HT1080 (cell line): Measurements from ENCODE around the gene CTDNEP1. TPM values are rescaled to one million over a fixed set of nuclear protein-coding genes. Genes with fewer than 3 reads are reported as not detected.

Experiments used
- DNase-seq: peaks from one replicate; pipeline ENCODE4 v3.0.0-alpha.2; 2015; ENCODE audit warnings: low read depth
- total RNA-seq: library from RNA; depleted of rRNA; stranded (reverse); fragments of >200 nt; shearing (Covaris generic); gene quantifications from 2 replicates; pipeline ENCODE4 v1.2.3, GENCODE V29; 2014

CTDNEP1 gene
- total RNA-seq, 1 experiment from 2014 or later: 79.9 TPM

DNA sequence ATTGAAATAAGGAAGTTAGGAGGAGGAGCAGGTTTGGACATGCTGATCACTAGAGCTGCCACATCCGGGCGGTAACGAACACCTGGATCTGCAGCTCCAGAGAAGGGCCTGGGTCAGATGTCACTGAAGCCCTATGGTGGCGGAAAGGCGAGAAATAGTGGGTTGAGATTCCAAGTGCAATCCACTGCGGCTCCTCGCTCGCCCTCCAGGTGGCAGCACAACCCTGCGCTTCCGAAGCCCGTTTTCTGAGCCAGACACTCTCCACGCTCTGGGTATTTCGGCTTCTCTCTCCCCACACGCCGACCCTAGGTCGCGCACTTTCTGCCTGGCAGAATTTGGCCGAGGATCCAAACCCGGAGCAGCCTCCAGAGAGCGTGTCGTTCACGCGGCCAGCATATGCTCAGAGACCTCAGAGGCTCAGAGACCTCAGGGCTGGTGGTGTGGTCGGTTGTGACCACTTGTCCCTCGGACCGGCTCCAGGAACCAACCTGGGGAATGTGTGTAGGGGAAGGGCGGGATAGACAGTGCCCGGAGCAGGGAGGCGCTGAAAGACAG is 29.1 kb upstream of the CTDNEP1 start:
- DNase-seq: peak; percentile 78

DNA sequence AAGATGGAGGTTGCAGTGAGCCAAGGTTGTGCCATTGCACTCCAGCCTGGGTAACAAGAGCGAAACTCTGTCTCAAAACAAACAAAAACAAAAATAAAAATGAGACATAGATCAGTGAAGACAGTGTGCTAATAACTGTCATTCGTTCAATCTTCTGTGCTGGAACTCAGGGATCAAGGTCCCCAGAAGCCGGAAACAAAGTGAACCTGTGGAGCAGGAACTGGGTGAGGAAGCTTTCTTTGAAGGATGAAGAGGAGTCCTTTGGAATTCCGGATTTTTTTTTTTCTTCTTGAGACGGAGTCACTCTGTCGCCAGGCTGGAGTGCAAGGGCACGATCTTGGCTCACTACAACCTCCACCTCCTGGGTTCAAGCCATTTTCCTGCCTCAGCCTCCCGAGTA is 27.9 kb upstream of the CTDNEP1 start:
- DNase-seq: no peak

DNA sequence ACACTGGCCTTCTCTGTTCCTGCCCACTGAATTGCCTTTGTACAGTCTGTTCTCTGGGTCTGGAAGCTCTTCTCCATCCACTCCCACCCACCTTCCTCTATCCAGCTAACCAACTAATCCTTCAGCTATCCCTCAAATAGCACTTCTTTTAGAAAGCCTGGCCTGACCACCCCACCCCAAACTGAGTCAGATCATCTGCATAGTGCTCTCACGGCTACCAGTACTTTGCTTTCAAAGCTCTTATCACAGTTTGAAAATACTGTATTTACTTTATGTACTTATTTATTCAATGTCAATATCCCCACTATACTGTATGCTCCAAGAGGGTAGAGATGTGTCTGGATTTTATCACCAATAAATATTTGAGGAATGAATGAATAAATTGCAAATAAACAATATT is 15.2 kb upstream of the CTDNEP1 start:
- DNase-seq: peak; percentile 17

DNA sequence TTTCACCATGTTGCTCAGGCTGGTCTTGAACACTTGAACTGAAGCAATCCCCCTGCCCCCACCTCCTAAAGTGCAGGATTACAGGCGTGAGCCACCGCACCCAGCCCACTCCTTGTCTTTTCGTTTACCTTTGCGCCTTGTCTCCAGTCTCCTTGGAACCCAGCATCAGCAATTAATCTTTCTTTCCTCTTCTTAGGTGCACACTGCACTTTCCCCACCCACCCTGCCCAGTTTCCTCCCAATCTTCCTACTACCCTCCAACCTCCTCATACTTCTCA is 12.2 kb upstream of the CTDNEP1 start:
- no peak for DNase-seq

DNA sequence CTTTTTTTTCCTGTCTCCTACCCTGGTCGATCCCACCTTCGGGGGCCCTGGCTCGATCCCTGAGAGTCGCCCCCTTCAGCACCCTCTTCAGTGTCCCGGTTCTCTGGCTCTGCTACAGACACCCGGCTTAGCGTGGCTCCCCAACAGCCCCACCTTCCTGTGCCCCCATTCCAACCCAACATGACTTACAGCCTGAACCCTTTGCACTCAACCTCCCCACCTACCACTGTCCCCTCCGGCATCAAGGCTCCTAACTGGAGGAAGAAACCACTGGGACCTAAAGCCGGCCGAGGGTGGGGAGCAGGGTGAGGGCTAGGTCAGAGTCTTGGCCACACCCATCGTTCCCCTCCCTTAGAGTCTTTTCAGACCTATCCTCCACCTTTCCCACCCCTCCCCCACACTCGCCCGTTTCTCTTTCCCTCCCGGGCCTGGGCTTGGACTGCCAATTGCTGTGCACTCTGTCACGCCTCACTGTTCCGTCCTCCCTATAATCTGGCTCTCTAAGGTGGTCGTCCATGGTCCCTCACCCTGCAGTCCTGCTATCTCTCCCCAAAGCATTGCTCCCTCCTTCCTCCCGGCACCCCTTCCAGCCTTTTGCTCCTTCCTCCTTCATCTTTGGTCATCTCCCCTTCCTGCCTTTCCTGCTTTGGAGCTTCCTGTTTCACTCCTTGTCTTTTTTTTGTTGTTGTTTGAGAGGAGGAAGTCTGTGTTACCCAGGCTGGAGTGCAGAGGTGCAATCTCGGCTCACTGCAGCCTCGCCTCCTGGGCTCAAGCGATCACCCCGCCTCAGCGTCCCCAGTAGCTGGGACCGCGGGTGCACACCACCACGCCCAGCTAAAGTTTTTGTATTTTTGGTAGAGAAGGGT is 11.6 kb upstream of the CTDNEP1 start:
- DNase-seq: no peak

DNA sequence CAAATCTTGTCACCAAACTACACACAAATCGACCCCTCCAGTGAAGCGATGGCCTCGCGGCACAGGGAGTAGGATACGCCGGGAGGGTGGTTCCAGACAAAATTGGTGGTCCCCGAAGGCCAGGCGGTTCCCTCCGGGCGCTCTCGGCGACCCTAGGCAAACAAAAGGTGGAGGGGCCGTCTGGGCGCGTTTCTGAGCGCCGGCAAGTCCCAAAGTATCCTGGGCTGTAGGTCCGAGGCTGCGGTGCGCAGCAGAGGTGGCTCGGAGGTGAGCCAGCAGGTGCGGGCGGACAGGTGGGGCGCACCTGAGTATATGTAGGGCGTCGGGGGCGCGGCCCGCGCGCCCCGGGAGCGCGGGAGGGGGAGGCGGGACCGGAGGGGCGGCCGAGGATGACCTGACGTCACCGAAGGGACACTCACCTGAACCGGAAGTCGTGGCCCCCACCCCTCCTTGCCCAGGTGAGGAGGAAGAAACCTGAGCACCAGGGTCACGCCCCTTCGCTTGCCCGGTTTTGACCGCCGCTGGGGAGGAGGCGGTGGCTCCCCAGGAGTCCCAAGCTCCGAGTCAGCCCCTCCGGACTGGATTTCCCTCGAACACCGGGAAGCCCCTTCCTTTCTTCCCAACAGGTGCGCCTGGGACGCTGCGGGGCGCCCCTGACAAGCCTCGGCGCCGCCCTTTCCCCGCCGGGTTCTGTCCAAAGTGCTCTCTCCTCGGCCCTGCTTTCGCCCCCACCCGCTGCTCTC is 10.8 kb upstream of the CTDNEP1 start, which contains the start of gene CLDN7:
Gene CLDN7, minus strand, starts transcription at position 287 of the 743 bp plus-strand sequence. CDS start 435 bp downstream, outside the sequence.
- DNase-seq: no peak

DNA sequence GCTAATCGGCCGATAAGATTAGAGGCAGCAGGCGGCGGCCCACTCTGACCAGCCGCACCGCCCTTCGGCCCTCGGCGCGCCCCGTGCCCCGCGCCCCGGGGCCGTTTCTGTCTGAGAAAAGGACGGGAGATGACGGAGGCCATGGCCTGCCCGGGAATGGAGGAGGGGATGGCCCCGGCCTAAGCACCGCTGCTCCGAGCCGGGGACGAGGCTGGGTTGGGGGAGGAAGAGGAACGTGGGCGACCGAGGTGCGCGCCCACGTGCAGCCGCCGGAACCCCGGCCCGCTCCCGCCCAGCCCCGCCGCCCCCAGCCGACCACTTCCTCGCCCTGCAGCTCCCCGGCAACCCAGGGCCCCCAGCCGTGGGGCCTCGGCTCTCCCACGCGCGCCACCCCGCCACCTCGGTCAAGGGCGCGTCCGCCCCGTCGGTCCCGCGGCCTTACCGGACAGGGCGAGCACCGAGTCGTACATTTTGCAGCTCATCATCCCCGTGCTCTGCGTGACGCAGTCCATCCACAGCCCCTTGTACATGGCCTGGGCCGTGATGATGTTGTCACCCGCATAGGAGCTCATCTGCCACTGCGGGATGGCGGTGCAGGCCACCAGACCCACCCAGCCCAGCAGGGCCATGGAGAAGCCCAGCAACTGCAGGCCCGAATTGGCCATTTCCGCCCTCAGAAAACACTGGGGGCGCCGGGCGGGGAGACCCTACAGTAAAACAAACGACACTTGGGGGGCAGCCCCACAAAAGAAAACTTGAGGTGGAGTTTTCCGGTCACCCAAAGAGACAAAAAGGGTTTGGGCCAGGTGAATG is 10.1 kb upstream of the CTDNEP1 start:
- no peak for DNase-seq

DNA sequence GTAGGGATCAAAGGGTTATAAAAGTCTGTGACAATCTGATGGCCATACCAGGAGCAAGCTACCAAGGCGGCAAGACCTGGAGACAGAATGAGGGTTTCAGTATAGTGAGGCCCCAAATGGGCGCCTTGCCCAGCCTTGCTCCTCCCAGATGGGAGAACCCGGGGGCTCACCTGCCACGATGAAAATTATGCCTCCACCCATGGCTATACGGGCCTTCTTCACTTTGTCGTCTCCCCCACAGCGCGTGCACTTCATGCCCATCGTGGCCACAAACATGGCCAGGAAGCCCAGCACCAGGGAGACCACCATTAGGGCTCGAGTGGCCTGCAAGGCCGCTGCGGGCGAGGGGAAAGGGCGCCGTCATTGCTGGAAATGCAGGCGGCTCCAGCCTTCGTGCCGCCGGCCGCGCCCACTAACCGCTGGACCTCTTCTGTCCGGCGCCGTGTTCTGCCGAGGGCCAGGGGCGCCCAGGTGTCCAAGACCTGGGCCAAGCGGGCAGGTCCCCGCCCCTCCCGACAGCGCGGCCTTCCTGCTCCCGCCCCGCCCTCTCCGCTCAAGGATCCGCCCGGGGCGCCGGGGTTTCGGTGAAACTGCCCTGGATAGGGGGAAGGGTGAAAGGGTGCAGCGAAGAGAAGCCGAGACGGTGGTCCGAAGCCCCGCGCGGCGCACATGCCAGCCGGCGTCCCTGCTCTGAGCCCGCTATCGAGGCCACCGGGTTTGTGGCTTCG is 9.3 kb upstream of the CTDNEP1 start:
- no peak for DNase-seq

DNA sequence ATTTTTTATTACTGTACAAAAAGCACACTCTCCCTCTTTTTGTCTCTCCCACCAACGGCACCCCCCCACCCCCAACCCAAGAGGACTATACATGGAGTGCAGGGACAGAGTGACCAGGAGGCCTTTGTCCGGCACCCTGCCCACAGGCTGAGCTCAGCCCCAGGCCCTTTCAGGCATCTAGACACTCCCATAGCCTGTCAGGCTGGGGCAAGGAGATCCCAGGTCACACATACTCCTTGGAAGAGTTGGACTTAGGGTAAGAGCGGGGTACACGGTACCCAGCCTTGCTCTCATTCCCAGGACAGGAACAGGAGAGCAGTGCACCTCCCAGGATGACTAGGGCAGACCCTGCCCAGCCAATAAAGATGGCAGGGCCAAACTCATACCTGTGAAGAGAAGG is 8.6 kb upstream of the CTDNEP1 start:
- no peak for DNase-seq

DNA sequence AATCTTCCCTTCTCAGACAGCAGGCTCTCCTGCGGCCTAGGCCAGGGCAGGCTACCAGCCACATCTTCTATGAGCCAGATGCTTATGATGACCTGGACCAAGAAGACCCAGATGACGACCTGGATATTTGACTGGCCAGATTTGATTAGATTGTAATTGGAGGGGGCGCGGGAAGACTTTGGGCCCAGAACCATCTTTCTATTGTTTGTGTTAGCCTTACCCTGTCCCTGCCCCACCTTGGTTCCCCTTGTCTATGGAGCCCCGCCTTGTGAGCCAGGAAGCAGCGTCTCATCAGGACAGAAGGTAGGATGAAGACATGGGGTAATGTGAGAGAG is 8.0 kb upstream of the CTDNEP1 start:
- no peak for DNase-seq

DNA sequence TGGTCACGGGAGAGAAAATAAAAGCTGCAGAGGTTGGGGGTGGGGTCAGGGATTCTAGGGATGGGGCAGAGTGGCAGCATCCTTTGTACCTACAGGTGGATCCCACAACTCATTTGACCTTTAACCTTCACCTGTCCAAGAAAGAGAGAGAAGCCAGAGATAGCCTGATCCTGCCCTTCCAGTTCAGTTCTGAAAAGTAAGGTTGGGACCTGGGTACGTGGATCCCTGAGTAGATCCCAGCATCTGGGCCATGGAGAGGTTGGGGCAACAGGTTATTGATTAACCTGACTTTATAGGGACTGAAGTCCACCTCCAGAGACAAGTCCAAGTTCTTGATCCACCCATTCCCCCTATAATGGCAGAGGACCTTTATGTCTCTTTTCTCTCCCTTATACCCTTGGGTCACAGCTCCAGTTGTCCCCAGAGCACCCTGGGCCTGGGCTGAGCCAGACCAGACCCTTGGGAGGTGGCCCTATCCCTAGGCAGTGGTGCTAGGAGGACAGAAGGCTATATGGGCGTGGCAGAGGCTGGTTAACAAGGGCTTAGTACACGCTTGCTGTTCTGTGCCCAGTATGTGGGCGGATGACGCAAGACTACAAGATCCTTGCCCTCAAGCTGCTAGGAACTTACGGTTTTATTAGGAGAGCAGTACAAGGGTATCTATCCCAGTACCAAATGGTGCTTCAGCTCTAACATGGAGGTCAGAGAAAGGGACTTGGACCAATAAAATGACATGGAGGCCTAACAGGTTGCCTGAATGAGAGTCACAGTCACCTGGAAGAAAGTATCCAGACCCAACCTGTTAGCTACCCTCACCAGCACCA is 7.4 kb upstream of the CTDNEP1 start:
- DNase-seq: no peak

DNA sequence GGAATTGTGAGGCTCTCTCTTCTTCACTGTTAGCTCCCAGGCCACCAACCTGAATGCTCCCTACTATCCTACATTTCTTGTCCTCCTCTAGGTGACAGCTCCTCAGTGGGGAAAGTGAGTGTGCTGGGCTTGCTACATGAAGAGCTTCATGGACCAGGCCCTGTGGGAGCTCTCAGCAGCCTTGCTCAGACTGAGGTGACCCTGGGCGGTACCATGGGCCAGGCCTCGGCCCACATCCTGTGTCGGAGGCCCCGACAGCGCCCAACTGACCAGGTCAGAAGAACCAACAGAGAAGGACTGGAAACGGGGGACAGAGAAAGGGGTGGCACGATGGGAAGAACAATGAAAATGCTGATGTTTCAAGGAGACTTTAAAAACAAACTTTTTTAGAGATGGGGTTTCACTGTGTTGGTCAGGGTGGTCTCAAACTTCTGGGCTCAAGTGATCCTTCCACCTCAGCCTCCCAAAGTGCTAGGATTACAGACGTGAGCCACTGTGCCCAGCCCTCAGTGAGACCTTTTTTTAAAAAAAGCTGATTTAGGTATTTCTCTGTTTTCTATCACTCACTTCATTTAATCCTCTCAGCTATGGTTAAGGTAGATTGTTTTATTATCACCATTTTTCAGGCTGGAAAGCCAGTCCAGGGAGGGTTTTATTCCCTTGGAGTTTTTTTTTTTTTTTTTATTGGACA is 5.4 kb upstream of the CTDNEP1 start:
- no peak for DNase-seq

DNA sequence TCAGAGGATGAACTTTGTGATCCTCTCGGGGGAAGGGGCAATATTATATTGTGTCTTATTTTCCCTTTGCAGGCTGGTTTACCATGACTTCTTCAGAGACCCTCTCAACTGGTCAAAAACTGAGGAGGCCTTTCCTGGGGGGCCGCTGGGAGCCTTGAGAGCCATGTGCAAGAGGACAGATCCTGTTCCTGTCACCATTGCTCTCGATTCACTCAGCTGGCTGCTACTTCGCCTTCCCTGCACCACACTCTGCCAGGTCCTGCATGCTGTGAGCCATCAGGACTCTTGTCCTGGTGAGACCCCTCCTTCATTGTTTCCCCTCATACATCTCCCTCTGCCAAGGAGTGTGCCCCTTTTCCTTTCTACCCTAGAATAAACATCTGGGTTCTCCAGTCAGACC is 3.0 kb upstream of the CTDNEP1 start:
- DNase-seq: no peak

DNA sequence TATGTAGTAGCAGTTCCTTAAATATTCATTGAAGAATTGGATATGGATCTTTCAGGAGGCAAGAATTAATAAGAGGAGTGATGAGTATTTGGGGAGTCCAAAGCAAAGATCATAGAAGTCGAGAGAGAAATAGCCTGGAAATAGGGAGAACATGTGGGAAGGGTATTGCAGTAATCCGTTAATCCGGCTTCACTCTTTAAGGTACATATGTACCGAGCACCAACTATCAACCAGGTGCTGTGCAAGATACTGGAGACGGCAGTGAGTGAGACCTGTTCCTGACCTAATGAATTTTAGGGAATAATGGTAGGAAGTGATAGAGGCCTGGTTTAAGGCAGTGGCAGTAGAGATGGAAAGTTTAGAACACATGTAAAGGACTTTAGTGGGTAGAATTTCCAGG is 1.5 kb upstream of the CTDNEP1 start:
- no peak for DNase-seq

DNA sequence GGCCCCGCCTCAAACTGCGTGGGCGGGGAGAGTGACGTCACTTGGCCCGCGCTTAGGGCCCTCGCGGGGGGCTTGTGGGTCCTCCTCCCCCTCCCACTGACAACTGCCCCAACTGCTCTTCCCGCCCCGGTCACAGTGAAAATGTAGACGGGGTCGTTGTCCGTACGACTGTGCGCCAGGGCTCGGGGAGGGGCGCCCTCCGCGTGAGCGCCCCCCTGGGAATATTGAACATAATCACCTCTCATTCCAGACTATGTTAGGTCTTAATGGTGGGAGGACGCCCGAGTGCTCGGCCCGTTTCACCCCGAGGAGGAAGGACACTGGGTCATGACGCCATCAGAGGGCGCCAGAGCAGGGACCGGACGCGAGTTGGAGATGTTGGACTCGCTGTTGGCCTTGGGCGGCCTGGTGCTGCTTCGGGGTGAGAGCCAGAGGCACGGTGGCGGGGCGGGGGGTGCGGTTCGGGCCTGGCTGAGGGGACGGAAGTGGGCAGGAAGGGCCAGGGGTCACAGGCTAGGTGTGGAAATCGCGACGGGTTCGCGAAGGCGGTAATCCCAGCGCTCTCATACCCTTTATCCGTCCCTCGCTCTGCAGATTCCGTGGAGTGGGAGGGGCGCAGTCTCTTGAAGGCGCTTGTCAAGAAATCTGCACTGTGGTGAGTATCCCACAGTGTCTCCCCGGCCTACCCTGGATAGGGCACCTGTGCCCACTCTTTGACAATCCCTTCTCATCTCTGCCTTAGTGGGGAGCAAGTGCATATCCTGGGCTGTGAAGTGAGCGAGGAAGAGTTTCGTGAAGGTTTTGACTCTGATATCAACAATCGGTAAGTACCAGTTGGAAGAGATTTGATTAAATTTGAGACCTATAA is 876 bp upstream of the CTDNEP1 start, which contains the start of gene ELP5:
Gene ELP5, plus strand, starts transcription at position 40 of the 868 bp plus-strand sequence. Its CDS starts 336 bp downstream, at position 376.
- peak; percentile 92 for DNase-seq

DNA sequence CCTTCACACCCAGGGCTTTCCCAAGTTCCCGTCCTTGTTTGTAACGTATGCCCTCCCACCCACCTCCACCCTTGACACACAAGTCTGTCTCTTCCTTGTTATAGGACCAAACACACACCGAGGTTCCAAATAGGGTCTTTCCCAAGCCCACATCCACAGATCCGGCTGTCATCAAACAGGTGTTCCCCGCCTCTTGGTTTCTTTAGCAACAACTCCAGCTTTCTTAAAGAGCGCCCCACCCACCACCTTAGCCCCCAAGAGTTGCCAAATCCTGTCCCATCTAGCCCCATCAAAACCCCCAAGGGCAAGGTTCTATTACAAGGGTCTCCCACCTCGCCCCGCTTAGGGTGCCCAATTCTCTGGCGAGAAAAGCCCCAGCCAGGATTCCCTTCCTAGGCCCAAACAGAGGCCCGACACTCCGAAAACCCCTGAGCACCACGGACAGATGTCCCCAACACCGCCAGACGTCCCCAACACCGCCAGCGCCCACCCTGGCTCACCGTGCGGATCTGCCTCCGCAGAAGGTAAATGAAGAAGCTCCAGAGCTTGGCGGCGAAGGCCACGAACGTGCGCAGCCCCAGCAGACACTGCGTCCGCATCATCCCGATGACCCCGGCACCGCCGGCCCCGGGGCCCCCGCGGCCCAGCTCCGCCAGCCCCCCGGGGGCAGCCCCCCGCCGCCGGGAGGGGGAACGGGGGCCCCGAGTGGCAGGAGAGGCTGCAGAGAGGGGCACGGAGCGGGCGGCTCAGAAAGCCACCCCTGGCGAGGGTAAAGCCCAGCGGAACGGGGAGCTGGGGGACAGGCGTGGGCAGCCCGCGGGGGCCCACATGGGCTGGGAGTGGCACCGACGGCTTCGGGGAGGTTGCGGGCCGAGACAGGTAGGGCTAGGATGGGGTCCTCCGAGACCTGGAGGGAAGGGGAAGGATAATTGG is 573 bp downstream of the CTDNEP1 start:
- no peak for DNase-seq

DNA sequence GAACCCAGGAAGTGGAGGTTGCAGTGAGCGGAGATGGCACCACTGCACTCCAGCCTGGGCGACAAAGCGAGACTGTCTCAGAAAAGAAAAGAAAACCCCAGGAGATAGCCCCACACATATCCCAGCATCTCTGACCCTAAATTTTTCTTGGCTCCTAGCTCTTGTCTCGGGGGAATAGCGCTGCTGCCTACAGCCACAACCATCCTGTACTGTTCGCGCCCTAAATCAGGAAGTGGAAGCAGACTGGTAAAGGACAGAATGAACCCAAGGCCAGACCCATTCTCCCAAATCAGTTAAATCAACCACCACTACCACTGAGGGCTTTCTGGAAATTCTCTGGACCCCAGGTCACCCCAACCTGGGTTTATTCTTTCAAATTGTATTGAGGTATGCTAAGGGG is 1.7 kb downstream of the CTDNEP1 start:
- DNase-seq: no peak
